Measurements from ENCODE around the gene APOO. TPM values are rescaled to one million over a fixed set of nuclear protein-coding genes. Genes with fewer than 3 reads are reported as not detected.
A peak's percentile ranks its signal among the peaks of the same experiment; 100 is the strongest.

Gene APOO
- total RNA-seq, 3 donors from 2014 or later = 19.2 to 38.7 (median 36.6) TPM

DNA sequence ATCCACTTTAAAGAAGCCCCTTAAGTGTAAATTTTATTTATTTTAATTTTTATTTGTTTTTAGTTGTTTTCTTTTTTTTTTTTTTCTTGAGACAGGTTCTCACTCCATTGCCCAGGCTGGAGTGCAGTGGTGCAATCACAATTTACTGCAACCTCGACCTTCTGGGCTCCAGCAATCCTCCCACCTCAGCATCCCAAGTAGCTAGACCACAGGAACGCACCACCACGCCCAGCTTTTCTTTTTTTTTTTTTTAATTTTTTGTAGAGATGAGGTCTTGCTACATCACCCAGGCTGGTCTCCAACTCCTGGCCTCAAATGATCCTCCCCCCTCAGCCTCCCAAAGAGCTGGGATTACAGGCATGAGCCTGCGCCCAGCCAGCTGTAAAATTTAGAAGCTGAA is 118.8 kb downstream of the APOO start:
- no peak for DNase-seq
- Histone ChIP-seq H3K9me3 (no peaks in the 10 kb centered on the region), H3K4me3 (no peak overlapping the region), H3K36me3 (ENCODE audit: low read depth) (no peaks in the 10 kb centered on the region), H3K4me1 (ENCODE audit: low read depth) (no peaks in the 10 kb centered on the region)
- intact Hi-C loops (cut with DNase I, micrococcal nuclease) = loop anchor here in 1 of 2 donors (10.0 kb wide), 1 partner anchor 116 kb away; the partner anchor contains the start of genes APOO and CXorf58
- ATAC-seq = no peak
- TF ChIP-seq, protein P1, sequence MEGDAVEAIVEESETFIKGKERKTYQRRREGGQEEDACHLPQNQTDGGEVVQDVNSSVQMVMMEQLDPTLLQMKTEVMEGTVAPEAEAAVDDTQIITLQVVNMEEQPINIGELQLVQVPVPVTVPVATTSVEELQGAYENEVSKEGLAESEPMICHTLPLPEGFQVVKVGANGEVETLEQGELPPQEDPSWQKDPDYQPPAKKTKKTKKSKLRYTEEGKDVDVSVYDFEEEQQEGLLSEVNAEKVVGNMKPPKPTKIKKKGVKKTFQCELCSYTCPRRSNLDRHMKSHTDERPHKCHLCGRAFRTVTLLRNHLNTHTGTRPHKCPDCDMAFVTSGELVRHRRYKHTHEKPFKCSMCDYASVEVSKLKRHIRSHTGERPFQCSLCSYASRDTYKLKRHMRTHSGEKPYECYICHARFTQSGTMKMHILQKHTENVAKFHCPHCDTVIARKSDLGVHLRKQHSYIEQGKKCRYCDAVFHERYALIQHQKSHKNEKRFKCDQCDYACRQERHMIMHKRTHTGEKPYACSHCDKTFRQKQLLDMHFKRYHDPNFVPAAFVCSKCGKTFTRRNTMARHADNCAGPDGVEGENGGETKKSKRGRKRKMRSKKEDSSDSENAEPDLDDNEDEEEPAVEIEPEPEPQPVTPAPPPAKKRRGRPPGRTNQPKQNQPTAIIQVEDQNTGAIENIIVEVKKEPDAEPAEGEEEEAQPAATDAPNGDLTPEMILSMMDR (IDR thresholded peaks at IDR 0.05) = no peak

DNA sequence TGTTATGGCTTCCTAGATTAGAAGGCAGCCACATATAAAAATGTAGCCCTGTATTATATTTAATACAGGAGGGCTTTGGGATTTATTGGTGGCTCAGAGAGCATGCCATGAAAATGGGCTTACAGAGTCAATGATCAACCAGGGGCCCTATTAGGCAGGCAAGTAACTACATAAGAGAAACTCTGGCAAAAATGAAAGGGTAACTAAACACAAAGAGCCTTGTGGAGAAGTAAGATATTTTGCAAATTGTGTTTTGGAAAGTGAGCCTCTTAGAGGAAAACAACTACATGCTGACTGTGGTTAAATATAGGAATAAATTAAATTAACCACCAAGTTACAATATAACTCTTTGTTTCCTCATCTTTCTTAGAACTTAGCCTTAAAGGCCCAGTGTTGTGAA is 119.2 kb downstream of the APOO start:
- TF ChIP-seq, protein P1 (IDR thresholded peaks at IDR 0.05) = no peak
- no peak overlapping the region for H3K4me3 ChIP-seq
- no peaks in the 10 kb centered on the region for H3K9me3 ChIP-seq
- H3K4me1 ChIP-seq (ENCODE audit: low read depth) = no peaks in the 10 kb centered on the region
- intact Hi-C loops (cut with DNase I, micrococcal nuclease) = loop anchor here in 1 of 2 donors (10.0 kb wide), 1 partner anchor 116 kb away; the partner anchor contains the start of genes APOO and CXorf58
- H3K36me3 ChIP-seq (ENCODE audit: low read depth) = no peaks in the 10 kb centered on the region
- ATAC-seq (peak; percentile 10), DNase-seq (no peak)

DNA sequence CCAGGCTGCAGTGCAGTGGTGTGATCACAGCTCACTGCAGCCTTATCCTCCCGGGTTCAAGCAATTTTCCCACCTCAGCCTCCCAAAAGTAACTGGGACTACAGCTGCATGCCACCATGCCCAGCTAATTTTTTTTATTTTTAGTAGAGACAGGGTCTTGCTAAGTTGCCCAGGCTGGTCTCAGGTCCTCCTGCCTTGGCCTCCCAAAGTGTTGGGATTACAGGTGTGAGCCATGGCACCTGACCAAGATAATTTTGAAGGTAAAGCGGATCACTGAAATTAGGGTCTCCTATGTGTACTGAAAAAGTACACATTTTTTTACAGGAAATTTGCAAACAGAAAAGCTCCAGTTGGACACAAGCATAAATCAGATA is 120.0 kb downstream of the APOO start:
- Histone ChIP-seq H3K4me3 (no peak overlapping the region), H3K36me3 (ENCODE audit: low read depth) (no peaks in the 10 kb centered on the region), H3K4me1 (ENCODE audit: low read depth) (no peaks in the 10 kb centered on the region), H3K9me3 (no peaks in the 10 kb centered on the region)
- intact Hi-C loops (cut with DNase I, micrococcal nuclease) = loop anchor here in 1 of 2 donors (10.0 kb wide), 1 partner anchor 117 kb away; the partner anchor contains the start of genes APOO and CXorf58
- ATAC-seq = no peak
- no peak for DNase-seq
- TF ChIP-seq, protein P1 (IDR thresholded peaks at IDR 0.05) = no peak

DNA sequence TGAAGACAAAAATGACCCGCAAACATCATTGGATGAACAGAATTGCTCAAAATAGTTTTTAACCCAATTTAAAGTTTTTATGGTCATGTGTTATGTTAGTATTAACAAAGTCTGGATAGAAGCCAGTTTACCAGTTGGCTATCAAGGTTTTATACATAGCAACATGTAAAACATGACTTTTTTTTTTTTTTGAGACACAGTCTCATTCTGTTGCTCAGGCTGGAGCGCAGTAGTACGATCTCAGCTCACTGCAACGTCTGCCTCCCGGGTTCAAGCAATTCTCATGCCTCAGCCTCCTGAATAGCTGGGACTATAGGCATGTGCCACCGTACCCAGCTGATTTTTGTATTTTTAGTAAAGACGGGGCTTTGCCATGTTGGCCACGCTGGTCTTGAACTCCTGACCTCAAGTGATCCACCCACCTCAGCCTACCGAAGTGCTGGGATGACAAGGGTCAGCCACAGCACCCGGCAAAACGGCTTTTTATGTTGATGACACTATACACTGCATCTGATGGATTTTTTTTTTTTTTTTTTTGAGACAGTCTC is 121.4 kb downstream of the APOO start:
- no peak for ATAC-seq
- Histone ChIP-seq H3K36me3 (ENCODE audit: low read depth) (no peaks in the 10 kb centered on the region), H3K4me3 (no peak overlapping the region), H3K4me1 (ENCODE audit: low read depth) (no peaks in the 10 kb centered on the region), H3K9me3 (no peaks in the 10 kb centered on the region)
- intact Hi-C loops (cut with DNase I, micrococcal nuclease) = loop anchor here in 1 of 2 donors (10.0 kb wide), 1 partner anchor 118 kb away; the partner anchor contains the start of genes APOO and CXorf58
- no peak for DNase-seq
- TF ChIP-seq, protein P1 (IDR thresholded peaks at IDR 0.05) = no peak

DNA sequence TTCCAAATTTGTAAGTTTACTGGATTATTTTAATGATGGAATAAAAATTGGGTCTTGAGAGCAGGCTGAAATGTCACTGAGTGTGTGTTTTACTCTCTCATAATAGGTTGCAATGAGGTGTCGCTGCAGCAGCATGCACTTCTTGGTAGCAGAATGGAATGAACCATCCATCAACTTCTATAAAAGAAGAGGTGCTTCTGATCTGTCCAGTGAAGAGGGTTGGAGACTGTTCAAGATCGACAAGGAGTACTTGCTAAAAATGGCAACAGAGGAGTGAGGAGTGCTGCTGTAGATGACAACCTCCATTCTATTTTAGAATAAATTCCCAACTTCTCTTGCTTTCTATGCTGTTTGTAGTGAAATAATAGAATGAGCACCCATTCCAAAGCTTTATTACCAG is 122.2 kb downstream of the APOO start:
- no peaks in the 10 kb centered on the region for H3K4me1 ChIP-seq (ENCODE audit: low read depth)
- no peak for DNase-seq

More for the DNA sequence above, 122.2 kb downstream of the APOO start:
- H3K9me3 ChIP-seq = no peaks in the 10 kb centered on the region
- no peak for ATAC-seq
- TF ChIP-seq, protein P1 (IDR thresholded peaks at IDR 0.05) = no peak
- H3K36me3 ChIP-seq (ENCODE audit: low read depth) = no peaks in the 10 kb centered on the region
- H3K4me3 ChIP-seq = no peak overlapping the region
- intact Hi-C loops (cut with DNase I, micrococcal nuclease) = loop anchor here in 1 of 2 donors (10.0 kb wide), 1 partner anchor 119 kb away; the partner anchor contains the start of genes APOO and CXorf58

Data from mucosa of descending colon (tissue), 3 donors.